AG09309 (cell line): ENCODE results near the gene CABCOCO1.
"Not testable (repeated sequence)": the region's sequence is repeated elsewhere in the genome, so short reads cannot be mapped to it uniquely, and the experiment has no call there.

Experiments used
- DNase-seq: peaks from one replicate; pipeline ENCODE4 v3.0.0-alpha.2; 2010; ENCODE audit warnings: low read depth
- H3K4me3 ChIP-seq: 2 replicates; pipeline ENCODE4 v1.5.1; 2011; ENCODE audit warnings: mild to moderate bottlenecking, low read depth, low read length, moderate library complexity; ENCODE audit not compliant: control insufficient read depth
- TF ChIP-seq, protein P1 (sequence below): IDR thresholded peaks from 2 replicates; pipeline ENCODE4 v1.5.1; 2011; ENCODE audit warnings: mild to moderate bottlenecking, low read depth, low read length, inconsistent platforms; ENCODE audit not compliant: insufficient read depth, control insufficient read depth; ENCODE audit errors: missing control alignments

The CABCOCO1 gene

DNA sequence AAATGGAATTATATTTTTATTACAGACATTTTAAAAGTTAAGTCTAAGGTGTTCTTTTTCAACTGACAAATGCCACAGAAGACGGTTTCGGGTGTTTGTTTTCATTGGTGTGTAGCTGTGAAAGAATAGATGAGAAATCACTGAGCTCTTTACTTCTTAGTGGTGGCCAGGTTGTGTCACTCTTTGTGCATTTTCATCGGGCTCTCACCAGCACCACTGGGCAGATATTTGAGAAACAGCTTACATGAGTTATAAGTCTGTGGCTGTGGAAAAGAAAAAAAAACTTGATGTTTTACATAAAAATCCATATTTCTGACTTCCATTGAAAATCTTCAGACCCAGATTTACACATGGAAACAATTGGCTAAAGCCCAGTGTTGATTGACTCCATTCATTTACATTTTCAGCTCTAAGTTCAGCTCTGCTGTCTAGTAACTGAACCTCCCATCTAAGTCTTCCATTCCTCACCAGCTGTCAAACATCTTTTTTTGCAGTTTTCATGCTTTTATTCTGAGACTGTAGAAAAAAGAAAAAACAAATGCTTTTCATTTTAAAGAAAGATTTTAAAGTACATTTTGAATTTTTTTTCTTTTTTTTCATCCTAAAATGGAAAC is 22.3 kb downstream of the CABCOCO1 start:
- DNase-seq, result no peak
- TF ChIP-seq, protein P1, sequence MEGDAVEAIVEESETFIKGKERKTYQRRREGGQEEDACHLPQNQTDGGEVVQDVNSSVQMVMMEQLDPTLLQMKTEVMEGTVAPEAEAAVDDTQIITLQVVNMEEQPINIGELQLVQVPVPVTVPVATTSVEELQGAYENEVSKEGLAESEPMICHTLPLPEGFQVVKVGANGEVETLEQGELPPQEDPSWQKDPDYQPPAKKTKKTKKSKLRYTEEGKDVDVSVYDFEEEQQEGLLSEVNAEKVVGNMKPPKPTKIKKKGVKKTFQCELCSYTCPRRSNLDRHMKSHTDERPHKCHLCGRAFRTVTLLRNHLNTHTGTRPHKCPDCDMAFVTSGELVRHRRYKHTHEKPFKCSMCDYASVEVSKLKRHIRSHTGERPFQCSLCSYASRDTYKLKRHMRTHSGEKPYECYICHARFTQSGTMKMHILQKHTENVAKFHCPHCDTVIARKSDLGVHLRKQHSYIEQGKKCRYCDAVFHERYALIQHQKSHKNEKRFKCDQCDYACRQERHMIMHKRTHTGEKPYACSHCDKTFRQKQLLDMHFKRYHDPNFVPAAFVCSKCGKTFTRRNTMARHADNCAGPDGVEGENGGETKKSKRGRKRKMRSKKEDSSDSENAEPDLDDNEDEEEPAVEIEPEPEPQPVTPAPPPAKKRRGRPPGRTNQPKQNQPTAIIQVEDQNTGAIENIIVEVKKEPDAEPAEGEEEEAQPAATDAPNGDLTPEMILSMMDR, result no peak
- no peak overlapping the region for H3K4me3 ChIP-seq

DNA sequence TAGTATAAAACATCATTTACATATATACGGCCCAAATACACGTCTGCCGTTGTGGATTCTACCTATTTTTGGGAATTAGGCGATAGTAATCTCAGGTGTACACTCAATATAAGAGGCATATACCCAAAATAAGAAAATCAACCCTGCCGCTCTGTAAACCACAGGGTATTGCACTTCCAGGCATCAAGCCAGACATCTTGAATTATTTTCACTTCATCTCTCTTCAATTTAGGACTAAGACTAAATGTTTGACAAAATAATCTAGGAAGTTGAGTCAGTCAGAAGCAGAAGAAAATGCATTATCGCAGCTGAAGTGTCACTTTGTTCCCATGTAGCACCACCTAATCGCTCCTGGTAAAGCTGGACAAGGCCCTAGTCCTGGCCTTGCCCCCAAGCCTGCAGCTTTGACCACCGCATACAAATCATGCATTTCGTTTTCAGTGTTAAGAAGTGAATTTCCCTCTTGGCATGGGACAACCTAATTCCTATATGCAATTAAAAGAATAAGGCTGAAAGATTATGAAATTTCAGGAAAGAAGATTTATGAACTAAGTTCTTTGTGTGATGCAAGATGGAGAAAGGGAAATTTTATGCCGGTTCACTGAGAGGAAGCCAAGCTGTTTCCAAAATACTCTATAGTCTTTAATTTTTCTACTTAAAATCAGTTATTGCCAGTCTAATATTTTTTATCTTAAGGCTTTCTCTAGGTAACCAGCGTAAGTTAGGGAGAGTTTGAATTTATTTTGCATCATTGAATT is 26.0 kb downstream of the CABCOCO1 start:
- TF ChIP-seq, protein P1, result no peak
- DNase-seq, result no peak
- H3K4me3 ChIP-seq, result no peak overlapping the region

DNA sequence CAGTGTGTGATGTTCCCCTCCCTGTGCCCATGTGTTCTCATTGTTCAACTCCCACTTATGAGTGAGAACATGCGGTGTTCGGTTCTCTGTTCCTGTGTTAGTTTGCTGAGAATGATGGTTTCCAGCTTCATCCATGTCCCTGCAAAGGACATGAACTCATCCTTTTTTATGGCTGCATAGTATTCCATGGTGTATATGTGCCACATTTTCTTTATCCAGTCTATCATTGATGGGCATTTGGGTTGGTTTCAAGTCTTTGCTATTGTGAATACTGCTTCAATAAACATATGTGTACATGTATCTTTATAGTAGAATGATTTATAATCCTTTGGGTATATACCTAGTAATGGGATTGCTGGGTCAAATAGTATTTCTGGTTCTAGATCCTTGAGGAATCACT is 28.9 kb downstream of the CABCOCO1 start:
- DNase-seq, H3K4me3 ChIP-seq: not testable (repeated sequence)

DNA sequence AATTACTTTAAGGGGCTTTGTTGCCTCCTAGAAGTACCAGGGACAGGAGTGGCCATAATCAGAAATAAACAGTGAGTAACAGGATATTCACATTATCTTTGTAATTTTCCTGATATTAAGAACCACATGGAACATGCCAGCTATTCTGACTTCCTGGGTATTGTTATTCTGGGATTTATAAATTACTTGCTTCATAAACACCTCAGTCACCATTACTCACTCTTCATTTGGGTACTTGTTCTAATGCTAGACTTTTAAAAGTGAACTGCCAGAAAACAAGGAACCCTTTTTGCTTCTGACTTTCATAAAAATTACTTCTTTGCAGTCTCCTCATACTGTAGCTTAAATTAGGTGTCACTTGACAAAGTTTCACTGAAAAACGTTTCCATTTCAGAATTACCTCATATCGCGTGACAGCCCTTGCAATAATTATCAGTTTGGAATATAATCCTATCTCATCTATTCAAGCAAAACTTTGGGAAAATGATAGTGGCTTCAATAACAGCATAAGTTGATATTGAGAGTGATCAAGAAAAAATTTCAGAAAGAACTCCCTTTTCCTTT is 29.8 kb downstream of the CABCOCO1 start:
- TF ChIP-seq, protein P1, result no peak
- no peak overlapping the region for H3K4me3 ChIP-seq
- DNase-seq, result no peak

DNA sequence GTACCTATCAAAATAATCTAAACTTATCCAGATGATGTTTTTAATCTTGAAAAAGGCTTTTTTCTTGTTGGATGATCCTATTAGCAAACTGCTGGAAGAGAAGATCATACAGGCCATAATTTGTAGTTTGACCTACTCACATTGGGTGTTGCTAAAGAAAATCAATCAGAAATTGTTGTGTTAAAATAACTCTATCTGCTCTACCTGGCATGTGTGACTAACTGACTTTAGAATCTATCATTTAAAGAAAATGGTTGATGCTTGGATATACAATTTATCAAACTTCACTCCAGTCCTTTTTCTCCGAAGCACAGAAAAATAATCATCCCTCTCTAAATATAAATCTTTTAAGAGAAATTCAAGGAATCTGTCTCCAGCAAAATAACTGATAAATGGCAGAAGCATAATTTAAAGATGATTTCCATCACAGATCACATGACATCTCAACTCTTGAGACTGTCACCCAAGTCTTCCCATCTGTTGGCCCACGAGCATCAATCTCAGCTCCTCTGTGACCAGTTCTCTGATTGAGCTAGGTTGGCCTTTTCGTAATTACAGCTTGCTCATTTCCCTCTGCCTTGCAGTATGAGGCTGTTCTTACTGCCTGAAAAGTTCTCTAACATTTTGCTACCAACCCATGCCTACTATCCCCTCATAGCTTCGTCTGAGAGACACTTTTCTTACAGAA is 36.4 kb downstream of the CABCOCO1 start:
- DNase-seq, result no peak
- TF ChIP-seq, protein P1, result no peak
- no peak overlapping the region for H3K4me3 ChIP-seq

DNA sequence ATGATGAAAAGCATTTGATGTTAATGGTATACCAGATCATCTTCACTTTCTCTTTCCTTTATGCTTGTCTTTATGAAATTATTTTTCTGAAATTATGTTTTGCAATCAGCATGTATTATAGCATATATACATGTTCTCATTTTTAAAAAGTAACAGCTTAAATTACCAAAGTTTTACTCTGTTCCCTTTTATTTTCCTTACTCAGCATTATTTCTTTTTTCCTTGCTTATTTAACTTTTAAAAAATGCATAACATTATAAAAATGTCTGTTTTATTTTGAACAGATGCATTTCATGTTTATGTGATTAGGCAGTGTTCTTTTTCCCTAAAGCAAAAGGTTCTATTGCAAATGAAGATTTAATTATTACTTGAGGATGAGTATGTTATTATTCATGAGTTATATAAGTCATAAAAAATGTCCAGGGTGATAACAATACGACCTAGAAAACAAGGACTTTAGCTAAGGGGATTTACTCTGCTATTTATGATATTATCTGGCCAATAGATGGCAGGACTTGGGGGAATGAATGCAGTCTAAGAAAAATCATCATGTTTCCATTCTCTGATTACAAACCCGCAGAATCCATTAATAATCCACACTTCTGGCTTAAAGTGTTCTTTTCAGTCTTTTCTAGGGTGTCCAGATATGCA is 38.5 kb downstream of the CABCOCO1 start:
- H3K4me3 ChIP-seq, result no peak overlapping the region

More for the DNA sequence above, 38.5 kb downstream of the CABCOCO1 start:
- no peak for DNase-seq
- TF ChIP-seq, protein P1, result no peak
